T47D (cell line): ENCODE measurements around the gene BRAF.
"Not testable (repeated sequence)": the region's sequence is repeated elsewhere in the genome, so short reads cannot be mapped to it uniquely, and the experiment has no call there.

ENCODE experiments used
- DNase-seq, 2 experiments: peaks; one replicate each; pipeline versions ENCODE4 v3.0.0 to v3.0.0-alpha.2; 2011 to 2012; ENCODE audit warnings: low read depth in 1 of 2, low spot score in 1 of 2
- JUND ChIP-seq: IDR thresholded peaks from 2 replicates; pipeline ENCODE4 v1.6.1; 2012; ENCODE audit warnings: low read depth
- in situ Hi-C: cut with HindIII; loops from 2 replicates; pipeline ENCODE4 v1.10.0; 2016; ENCODE audit warnings: low sequenced_read_pairs, low pct_unique_long_range_greater_than_20kb

BRAF gene

DNA sequence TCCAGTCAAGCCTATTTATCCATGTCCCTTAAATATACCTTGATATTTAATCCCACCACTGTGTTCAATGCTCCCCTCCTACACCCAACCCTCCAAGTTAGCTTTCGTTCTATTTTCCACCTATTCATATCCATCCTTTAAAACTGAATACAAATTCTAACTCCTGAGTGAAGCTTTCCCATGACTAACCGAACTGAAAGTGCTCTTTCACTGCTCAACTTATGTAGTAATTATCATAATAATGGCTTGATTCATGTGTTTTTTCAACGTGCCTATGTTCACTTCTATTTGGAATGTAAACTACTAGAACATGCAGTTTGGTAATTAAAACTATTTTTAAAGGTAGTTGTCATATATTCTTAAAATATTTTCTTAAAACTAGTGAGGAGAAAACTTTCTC is 170.2 kb downstream of the BRAF start:
- in situ Hi-C loops, result no loop called here
- no peak for TF ChIP-seq JUND
- no peak for DNase-seq

DNA sequence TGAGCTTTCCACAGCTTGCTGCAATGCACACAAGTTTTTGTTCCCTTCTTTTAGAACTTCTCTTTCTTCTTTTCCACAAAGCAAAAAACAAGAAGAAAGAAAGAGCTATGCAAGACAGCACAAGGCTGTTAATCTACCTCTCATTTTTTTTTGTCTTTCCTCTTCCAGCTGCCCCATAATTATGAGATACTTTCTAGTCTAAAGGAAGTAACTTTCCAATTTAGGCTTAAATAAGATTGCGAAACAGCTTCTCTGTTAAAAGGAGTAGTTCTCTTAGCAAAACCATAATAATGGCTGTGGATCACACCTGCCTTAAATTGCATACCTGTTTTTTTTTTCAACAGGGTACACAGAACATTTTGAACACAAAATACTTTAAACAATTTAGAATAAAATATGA is 172.2 kb downstream of the BRAF start:
- in situ Hi-C loops, result no loop called here
- TF ChIP-seq JUND, result no peak
- DNase-seq, result no peak

DNA sequence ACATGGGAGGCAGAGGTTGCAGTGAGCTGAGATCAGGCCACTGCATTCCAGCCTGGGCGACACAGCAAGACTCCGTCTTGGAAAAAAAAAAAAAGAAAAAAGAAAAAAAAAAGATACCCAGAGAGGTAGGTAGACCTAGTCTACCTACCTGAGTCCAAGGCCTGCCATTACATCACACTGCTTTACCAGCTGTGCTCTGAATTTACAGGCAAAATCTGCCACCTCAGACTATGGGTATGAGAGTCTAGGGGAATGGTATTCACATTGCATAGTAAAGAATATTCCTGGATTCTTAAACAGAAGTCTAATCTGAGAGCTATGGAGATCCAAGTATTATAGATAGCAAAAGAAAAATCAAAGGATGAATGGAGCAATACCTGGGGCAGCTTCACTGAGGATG is 178.0 kb downstream of the BRAF start:
- in situ Hi-C loops, result no loop called here
- DNase-seq, result no peak
- TF ChIP-seq JUND, result no peak

DNA sequence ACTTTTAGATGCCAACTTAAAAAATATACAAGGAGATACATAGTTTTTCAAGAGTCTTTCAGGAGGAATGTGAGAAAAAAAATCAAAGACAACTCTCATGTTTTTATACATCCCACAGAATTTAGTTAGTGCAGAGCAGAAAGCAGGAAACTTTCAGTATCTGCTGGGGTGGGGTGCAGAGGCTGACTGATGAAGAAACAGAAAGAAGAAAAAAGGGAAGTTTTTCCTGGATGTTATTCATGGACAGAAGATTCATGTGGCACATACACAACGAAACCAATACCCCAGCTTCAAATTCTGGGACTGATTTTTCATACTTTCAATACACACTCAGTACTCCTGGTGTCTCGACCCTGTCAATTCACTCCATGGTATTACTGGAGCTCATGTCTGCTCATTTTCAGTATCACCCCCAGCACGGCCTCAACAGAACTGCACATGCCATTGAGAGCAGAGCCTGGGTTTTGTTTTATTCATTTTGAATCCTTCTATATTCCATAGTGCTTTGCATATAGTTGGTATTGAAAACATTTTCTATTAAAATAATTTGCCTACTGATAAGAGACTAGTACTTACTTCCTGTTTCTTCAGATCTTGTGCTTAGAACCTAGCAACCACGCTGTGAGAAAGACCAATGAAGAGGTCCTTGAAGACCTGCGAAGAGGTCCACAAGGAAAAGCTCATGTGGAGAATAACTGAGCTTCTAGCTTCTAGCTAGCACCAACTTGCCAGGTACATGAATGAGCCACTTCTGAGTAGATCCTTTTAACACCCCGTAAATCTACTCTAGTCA is 179.3 kb downstream of the BRAF start:
- in situ Hi-C loops, result no loop called here
- no peak for TF ChIP-seq JUND
- no peak for DNase-seq

DNA sequence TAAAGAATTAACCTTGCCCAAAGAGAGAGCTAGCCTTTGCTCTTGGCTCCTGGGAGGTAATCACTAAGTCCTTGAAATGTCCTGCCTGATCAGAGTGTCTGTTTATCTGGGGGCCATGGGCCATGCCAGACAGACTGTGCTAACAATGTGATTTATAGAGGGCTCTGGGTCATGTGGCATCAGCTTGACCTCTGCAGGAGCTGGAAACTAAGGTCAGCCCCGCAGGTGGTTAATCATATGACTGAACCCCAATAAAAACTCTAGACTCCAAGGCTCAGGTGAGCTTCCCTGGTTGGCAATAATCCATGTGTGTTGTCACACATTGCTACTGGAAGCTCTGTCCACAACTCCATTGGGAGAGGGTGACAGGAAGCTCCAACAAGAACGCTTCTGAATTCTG is 180.7 kb downstream of the BRAF start:
- in situ Hi-C loops, result no loop called here
- TF ChIP-seq JUND, result no peak

DNA sequence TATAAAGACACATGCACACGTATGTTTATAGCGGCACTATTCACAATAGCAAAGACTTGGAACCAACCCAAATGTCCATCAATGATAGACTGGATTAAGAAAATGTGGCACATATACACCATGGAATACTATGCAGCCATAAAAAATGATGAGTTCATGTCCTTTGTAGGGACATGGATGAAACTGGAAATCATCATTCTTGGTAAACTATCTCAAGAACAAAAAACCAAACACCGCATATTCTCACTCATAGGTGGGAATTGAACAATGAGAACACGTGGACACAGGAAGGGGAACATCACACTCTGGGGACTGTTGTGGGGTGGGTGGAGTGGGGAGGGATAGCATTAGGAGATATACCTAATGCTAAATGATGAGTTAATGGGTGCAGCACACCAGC is 181.5 kb downstream of the BRAF start:
- DNase-seq, in situ Hi-C loops: not testable (repeated sequence)

More for the DNA sequence above, 180.7 kb downstream of the BRAF start:
- DNase-seq, result no peak

DNA sequence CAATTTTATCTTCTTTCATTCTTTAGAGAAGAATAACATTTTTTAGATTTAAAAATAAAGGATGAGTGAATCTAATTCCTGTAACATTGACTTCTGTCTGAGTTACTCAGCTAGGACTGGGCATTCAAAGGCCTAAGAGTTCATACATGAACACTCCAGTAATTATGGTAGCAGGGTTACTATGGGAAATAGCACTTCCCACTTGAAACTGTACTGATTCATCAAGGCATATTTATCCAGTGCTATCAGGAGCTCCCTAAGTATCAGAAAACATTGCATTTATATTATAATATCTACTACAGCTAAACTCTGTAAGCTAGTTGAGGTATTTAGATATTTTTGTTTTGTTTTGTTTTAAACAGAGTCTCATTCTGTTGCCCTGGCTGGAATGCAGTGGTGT is 186.4 kb downstream of the BRAF start:
- TF ChIP-seq JUND, result no peak
- in situ Hi-C loops, result no loop called here
- DNase-seq, result no peak

DNA sequence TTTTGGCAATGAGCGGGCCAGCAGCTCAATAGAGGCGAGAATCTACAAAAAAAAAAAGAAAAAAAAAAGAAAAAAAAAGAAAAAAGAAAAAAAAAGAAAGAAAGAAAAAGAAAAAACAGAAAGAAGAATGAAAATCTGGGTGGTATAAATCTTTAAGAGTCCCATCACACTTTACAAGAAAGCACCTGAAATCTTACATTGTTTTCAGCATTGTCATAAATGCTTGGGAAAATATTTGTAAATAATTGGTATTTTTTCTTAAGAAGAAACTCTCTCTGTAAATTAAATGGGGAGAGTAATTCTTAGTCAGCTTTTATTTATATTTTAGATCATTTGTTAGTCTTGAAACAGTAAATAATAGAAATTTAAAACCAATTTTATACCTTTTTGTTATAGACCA is 190.0 kb downstream of the BRAF start:
- no peak for DNase-seq
- TF ChIP-seq JUND, result no peak
- in situ Hi-C loops, result no loop called here

DNA sequence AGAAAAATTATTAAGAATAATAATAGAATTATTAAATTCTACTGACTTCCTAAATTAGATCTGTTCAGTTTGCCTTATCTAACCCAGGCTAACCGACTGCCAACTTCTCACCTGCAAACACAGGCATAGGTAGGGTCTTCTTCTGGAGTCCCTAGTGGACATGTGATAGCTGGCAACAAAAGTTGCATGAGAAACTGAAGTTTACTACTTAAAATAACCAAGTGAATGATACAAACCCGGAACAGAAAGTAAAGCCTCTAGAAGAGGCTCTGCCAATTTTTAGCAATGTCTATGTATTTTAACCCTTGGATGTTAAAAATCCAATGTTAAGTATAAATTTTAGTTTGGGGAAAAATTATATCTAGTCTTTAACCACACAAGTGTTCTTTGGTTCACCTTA is 190.6 kb downstream of the BRAF start:
- in situ Hi-C loops, result no loop called here
- TF ChIP-seq JUND, result no peak
- no peak for DNase-seq

DNA sequence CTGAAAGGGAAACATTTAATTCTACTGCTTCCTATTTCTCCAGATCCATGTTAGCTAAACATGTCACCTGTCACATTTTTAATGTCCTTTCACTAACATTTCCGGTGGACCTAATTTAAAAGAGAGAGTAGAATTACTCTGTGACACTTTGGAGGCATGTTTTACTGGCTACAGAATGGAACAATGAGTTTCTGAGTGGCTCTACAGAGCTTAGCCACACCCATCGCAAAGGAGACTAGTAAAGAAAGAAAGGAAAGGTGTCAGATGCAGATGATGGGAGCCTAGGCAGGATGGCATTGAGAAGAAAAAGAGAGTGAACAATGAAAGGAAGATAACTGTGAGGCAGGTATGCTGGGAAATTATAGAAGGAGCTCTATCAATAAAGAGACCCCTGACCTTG is 192.3 kb downstream of the BRAF start:
- no peak for DNase-seq
- in situ Hi-C loops, result no loop called here
- no peak for TF ChIP-seq JUND

DNA sequence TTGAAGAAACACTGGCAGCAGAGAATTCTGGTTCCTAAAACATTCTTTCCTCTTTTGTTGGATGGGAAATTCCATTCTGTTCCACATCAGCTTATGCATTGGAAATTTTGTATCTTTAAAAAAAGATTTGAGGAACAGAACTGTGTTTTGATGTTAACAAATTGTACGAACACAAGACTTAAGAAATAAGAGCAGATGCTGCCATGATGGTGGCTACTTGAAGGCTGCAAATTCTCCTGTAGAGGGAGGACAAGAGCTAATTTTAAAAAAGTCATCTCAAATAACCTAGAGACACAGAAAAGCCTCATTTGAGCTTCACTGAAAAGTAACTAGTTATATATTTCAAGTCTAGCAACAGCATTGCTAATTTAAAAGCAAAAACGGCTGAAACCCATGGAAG is 198.4 kb downstream of the BRAF start:
- in situ Hi-C loops, result no loop called here
- TF ChIP-seq JUND, result no peak
- DNase-seq, result peak in 1 of 2 experiments; percentile 44

DNA sequence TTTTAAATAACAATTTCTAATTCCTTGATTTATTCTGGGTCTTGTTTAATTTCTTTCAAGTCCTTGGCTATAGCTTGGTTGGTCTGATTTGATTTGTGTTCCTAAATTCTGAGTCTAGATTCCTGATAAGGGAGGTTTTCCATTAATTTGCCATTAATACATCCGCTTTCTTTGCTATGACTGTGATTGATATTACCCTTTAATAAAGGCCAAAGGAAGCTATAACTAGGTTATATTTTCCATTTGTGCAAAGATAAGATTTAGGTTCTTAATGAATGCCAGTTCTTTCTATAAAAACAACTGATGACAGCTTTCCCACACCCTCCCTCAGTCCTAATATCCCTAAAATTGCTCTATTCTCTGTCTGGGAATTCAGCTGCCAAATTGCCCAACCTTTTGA is 200.0 kb downstream of the BRAF start:
- no peak for DNase-seq
- in situ Hi-C loops, result no loop called here
- no peak for TF ChIP-seq JUND

DNA sequence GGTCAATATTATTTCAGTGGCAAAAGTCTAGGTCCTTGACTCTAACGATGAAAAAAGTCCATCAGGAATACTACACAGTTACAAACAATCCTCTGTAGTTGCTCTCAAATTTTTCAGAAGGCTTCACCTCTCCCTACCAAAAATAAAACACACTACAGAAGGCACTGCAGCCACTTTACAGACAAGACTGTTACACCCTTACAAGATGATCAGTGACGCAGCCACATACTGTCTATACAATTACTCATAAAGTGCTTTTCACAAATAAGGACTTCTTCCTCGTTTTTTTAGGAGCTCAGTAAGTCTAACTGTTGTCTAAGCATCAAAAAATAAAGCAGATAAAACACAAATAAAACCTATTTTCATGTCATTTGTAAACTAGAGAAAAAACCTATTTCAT is 201.2 kb downstream of the BRAF start:
- TF ChIP-seq JUND, result no peak
- in situ Hi-C loops, result no loop called here
- no peak for DNase-seq

DNA sequence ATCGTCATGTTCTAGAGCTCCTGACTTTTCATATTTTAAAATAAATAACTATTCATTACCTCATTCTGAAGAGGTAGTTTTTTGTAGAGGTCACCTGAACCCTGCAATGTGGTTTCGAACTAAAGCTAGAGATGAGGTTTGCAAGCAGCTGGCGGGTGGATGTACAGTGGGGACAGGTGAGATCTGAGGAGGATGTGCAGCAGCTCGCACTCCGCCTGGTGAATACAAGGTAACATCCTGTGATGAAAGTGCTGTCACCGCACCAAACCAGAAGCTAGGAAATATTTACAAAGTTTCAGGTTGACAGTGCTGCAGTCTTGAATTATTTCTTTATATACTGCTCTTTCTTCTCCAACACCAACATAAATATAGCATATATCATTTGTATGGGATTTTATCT is 201.7 kb downstream of the BRAF start:
- in situ Hi-C loops, result no loop called here
- no peak for TF ChIP-seq JUND
- DNase-seq, result no peak
